ENCODE data around the gene ELF1. TPM values are rescaled to one million over a fixed set of nuclear protein-coding genes. Genes with fewer than 3 reads are reported as not detected.

Gene ELF1
- total RNA-seq, 2 donors from 2014 or later = 36.0 to 44.1 TPM

DNA sequence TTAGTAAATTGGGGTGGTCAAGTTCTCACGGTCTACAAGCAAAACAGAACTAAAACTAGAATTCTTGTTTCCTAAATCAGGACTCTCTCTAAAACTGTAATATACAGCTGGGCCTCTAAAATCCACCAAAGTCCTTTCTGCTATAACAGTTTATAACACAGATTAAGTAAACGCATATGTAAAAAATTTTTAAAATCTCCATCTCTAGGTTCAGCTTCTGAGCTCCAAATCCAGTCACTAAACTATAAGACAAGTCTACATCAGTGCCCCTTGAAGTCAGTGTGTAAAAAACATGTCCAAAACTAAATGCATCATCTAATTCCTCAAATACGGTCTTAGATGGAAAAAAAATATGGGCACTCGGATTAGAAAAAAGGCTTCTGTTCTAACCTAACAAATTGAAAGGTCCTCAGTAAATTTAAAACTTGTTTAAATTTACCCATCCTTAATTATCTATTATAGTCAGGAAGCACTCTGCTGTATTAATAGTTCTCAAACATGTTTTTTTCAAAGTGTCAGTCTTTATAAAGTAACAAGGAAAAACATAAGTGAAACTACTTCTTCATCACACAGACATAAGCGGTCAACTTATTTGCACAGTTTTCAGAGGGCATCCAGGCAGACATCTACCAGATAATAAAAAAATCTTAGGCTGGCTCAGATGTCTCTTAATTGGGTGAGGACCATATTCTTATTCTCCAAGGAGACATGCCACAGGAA, 33.6 kb downstream of the ELF1 start:
- H3K4me3 ChIP-seq (ENCODE audit: low read length) = no peak overlapping the region
- H3K36me3 Mint-ChIP-seq (ENCODE audit: low read depth) = peaks cover 3% of the 10 kb centered on the region
- no peaks in the 10 kb centered on the region for H3K9me3 ChIP-seq (ENCODE audit: control insufficient read depth, low read length)
- no peak overlapping the region for H3K9ac ChIP-seq (ENCODE audit: extremely low read depth, low read length, poor library complexity, severe bottlenecking)
- no peaks in the 10 kb centered on the region for H3K27me3 ChIP-seq (ENCODE audit: control insufficient read depth, insufficient read depth, low read length, poor library complexity, severe bottlenecking)
- H3K9me3 Mint-ChIP-seq = no peaks in the 10 kb centered on the region
- H3K27me3 Mint-ChIP-seq (ENCODE audit: insufficient read depth) = no peaks in the 10 kb centered on the region
- H3K27ac ChIP-seq (ENCODE audit: low read depth, low read length) = no peak overlapping the region
- H3K27ac Mint-ChIP-seq = no peak overlapping the region
- TF ChIP-seq, protein P1, sequence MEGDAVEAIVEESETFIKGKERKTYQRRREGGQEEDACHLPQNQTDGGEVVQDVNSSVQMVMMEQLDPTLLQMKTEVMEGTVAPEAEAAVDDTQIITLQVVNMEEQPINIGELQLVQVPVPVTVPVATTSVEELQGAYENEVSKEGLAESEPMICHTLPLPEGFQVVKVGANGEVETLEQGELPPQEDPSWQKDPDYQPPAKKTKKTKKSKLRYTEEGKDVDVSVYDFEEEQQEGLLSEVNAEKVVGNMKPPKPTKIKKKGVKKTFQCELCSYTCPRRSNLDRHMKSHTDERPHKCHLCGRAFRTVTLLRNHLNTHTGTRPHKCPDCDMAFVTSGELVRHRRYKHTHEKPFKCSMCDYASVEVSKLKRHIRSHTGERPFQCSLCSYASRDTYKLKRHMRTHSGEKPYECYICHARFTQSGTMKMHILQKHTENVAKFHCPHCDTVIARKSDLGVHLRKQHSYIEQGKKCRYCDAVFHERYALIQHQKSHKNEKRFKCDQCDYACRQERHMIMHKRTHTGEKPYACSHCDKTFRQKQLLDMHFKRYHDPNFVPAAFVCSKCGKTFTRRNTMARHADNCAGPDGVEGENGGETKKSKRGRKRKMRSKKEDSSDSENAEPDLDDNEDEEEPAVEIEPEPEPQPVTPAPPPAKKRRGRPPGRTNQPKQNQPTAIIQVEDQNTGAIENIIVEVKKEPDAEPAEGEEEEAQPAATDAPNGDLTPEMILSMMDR (conservative IDR thresholded peaks at IDR 0.05) = no peak
- H3K36me3 ChIP-seq (ENCODE audit: control insufficient read depth, insufficient read depth, low read length) = no peaks in the 10 kb centered on the region
- no peaks in the 10 kb centered on the region for H3K4me1 ChIP-seq (ENCODE audit: control insufficient read depth, insufficient read depth, low read length)
- DNase-seq = no peak
- H3K4me1 Mint-ChIP-seq = peaks cover 16% of the 10 kb centered on the region
- 92 to 97% methylated on average over 3 to 5 of the region's 5 CpGs for WGBS, 2 experiments (ENCODE audit: insufficient coverage in 1 of 2, insufficient read length in 1 of 2)
- no peak overlapping the region for H3K4me3 Mint-ChIP-seq

DNA sequence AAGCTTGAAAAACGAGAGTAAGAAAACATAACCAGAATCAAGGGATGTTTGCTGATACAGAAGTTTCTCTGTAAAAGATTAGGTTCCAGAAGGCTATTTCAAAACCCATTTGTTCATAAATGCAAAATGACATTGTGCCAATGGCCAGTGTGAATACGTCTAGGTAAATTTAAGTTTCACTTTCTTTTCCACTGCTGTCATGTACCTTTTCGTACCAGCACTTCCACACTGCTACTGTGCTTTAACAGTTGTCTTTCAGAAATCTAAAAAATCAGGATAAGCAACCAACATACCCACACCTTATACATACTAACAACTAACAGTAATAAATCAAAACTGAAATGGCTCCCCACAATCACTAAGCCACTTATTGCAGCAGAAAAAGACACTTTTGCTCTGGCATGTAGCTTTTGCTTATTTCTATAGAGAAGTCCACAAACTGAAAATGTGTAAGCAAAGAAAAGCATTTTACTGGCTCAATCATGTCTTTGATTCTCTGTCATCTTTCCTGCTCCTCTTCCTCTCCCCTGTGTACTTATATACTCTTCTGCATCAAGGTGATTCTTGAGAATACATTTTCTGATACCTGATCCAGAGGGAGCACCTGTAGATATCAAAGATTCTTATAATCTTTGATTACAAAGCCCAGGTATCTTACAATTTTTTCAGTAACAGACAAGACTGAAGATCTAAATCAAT, 34.3 kb downstream of the ELF1 start:
- no peaks in the 10 kb centered on the region for H3K27me3 ChIP-seq (ENCODE audit: control insufficient read depth, insufficient read depth, low read length, poor library complexity, severe bottlenecking)
- no peak overlapping the region for H3K27ac Mint-ChIP-seq
- peaks cover 16% of the 10 kb centered on the region for H3K4me1 Mint-ChIP-seq
- 84 to 92% methylated on average over 2 to 3 of the region's 3 CpGs for WGBS, 2 experiments (ENCODE audit: insufficient coverage in 1 of 2, insufficient read length in 1 of 2)
- H3K27ac ChIP-seq (ENCODE audit: low read depth, low read length) = no peak overlapping the region
- H3K9me3 ChIP-seq (ENCODE audit: control insufficient read depth, low read length) = no peaks in the 10 kb centered on the region
- DNase-seq = no peak
- H3K4me3 ChIP-seq (ENCODE audit: low read length) = no peak overlapping the region
- no peaks in the 10 kb centered on the region for H3K4me1 ChIP-seq (ENCODE audit: control insufficient read depth, insufficient read depth, low read length)
- TF ChIP-seq, protein P1 (conservative IDR thresholded peaks at IDR 0.05) = no peak
- H3K4me3 Mint-ChIP-seq = no peak overlapping the region
- peaks cover 3% of the 10 kb centered on the region for H3K36me3 Mint-ChIP-seq (ENCODE audit: low read depth)
- no peak overlapping the region for H3K9ac ChIP-seq (ENCODE audit: extremely low read depth, low read length, poor library complexity, severe bottlenecking)
- no peaks in the 10 kb centered on the region for H3K27me3 Mint-ChIP-seq (ENCODE audit: insufficient read depth)
- no peaks in the 10 kb centered on the region for H3K9me3 Mint-ChIP-seq
- H3K36me3 ChIP-seq (ENCODE audit: control insufficient read depth, insufficient read depth, low read length) = peaks cover 4% of the 10 kb centered on the region

DNA sequence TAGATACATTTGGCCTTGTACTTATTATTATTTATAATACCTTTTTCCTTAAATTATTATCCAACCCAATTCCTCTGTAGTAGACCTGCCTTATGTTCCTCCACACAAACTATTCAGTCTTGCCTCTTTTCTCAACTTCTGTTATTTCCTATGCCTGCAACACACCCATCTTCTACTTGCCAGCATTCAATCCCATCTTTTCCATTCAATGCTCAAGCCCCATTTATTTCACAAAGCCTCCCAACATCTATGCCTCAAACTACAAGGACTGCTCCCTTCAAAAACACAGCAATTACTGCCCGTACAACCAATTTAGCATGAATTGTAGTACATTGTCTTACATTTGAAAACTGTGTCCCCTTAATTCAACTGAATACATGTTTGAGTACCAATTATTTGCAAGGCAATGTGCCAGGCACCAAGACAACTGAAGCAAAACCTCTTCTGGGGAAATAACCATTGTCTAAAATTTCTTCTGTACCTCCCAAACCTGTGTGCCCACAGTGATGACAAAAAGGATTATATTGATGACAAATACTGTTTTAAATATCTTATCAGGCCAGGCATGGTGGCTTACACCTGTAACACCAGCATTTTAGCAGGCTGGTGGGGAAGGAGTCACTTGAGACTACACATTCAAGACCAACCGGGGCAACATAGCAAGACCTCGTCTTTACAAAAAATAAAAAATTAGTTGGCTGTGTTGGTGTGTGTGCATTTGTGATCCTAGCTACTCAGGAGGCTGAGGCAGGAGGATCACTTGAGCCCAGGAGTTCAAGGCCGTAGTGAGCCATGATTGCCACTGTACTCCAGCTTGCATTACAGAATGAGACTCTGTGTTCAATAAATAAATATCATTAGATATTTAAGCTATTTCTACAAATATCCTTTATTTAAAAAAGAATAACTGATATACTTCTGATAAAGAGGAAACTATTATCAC, 35.1 kb downstream of the ELF1 start:
- H3K9me3 Mint-ChIP-seq = no peaks in the 10 kb centered on the region
- WGBS, 2 experiments (ENCODE audit: insufficient coverage in 1 of 2, insufficient read length in 1 of 2) = 100% methylated on average over 4 of the region's 4 CpGs; no CpG with 5 or more reads in 1 of the 2 experiments
- no peak overlapping the region for H3K4me3 ChIP-seq (ENCODE audit: low read length)

More for the DNA sequence above, 35.1 kb downstream of the ELF1 start:
- Histone ChIP-seq H3K9me3 (ENCODE audit: control insufficient read depth, low read length) (no peaks in the 10 kb centered on the region), H3K36me3 (ENCODE audit: control insufficient read depth, insufficient read depth, low read length) (peaks cover 4% of the 10 kb centered on the region), H3K4me1 (ENCODE audit: control insufficient read depth, insufficient read depth, low read length) (no peaks in the 10 kb centered on the region), H3K27me3 (ENCODE audit: control insufficient read depth, insufficient read depth, low read length, poor library complexity, severe bottlenecking) (no peaks in the 10 kb centered on the region), H3K9ac (ENCODE audit: extremely low read depth, low read length, poor library complexity, severe bottlenecking) (no peak overlapping the region), H3K27ac (ENCODE audit: low read depth, low read length) (no peak overlapping the region)
- no peaks in the 10 kb centered on the region for H3K27me3 Mint-ChIP-seq (ENCODE audit: insufficient read depth)
- peaks cover 3% of the 10 kb centered on the region for H3K36me3 Mint-ChIP-seq (ENCODE audit: low read depth)
- peaks cover 16% of the 10 kb centered on the region for H3K4me1 Mint-ChIP-seq
- no peak for DNase-seq
- TF ChIP-seq, protein P1 (conservative IDR thresholded peaks at IDR 0.05) = no peak
- H3K27ac Mint-ChIP-seq = peak overlapping the region; percentile 3
- H3K4me3 Mint-ChIP-seq = no peak overlapping the region
